ENCODE data around the gene R3HDM2.
"Not testable (repeated sequence)": the region's sequence is repeated elsewhere in the genome, so short reads cannot be mapped to it uniquely, and the experiment has no call there.

R3HDM2 gene

DNA sequence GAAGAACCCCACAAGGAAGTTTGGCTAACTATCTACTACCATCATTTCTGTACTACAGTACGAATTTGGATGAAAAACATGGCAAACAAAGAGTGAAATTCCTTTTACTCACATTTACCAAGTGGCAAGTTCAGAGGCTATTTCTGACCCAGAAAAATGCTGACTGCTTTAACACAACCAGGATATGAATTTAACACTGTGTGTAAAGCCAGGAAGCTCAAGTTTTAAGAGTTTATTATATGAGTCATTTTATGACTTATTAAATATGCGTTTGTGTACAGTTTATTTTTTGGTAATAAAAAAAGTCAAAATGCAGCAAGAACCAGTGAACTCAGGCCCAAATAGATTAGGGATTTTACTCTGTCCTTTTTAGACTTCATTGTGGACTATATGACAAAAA lies 121.4 kb downstream of the R3HDM2 start:
- WGBS (ENCODE audit: insufficient coverage): 90% methylated on average over 2 of the region's 2 CpGs

DNA sequence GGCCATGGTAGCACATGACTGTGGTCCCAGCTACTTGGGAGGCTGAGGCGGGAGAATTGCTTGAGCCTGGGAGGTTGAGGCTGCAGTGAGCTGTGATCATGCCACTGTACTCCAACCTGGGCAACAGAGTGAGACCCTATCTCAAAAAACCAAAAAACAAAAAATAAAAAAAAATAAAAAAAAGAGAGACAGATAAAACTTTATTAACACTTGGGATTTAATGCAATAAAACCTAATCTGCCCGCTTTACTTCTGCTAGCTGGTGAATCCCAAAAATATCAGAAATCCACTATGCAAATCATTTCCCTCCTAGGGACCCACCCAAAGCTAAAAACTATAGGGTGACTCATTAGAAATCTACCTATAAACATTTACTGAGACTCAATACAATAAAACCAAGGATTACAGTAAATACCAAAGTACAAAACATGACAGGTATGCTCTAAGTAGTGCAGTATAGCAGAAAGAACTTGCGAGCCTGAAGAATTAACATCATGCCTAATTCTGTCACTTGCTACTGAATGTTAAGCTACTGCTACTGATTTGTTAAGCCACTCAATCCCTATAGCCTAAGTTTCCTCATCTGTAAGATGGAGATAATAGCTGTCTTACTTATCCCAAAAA lies 129.8 kb downstream of the R3HDM2 start:
- POLR2A ChIA-PET: interaction anchor here (0.6 to 0.7 kb wide), 2 partner anchors 39 to 150 kb away, joined by 3 to 4 read pairs; no protein-coding TSS in a partner anchor
- H3K4me1 ChIP-seq (ENCODE audit: control extremely low read depth in 1 of 4, control insufficient read depth in 4 of 4, insufficient read depth in 4 of 4, low read length in 3 of 4): no peaks in the 10 kb centered on the region
- WGBS (ENCODE audit: insufficient coverage): 92% methylated on average over 2 of the region's 3 CpGs
- H3K27ac ChIP-seq (ENCODE audit: insufficient read depth in 1 of 2, low read depth in 1 of 2, low read length in 2 of 2, poor library complexity in 1 of 2, severe bottlenecking in 2 of 2): no peak overlapping the region
- CTCF ChIA-PET: interaction anchor here (1.0 to 27.1 kb wide), 5 partner anchors 9 to 149 kb away, joined by 3 to 518 read pairs (median 4); partner anchors contain the start of genes GLI1 and INHBE
- H3K36me3 ChIP-seq (ENCODE audit: control insufficient read depth in 4 of 4, insufficient read depth in 4 of 4, low read length in 3 of 4): peaks cover 24 to 57% (median 29%) of the 10 kb centered on the region in 4 experiments
- no peak for DNase-seq
- no peaks in the 10 kb centered on the region for H3K9me3 ChIP-seq (ENCODE audit: control extremely low read depth in 1 of 5, control insufficient read depth in 4 of 5, insufficient read depth in 2 of 5, low read depth in 1 of 5, low read length in 4 of 5)
- no peak overlapping the region for H3K4me3 ChIP-seq (ENCODE audit: control insufficient read depth in 1 of 7, extremely low read depth in 1 of 7, insufficient read depth in 4 of 7, low read depth in 2 of 7, low read length in 6 of 7)
- no peaks in the 10 kb centered on the region for H3K27me3 ChIP-seq (replicated peaks in 2 of 5; ENCODE audit: control insufficient read depth in 4 of 5, insufficient read depth in 5 of 5, low read length in 4 of 5)

More for the DNA sequence above, 121.4 kb downstream of the R3HDM2 start:
- H3K9me3 ChIP-seq (ENCODE audit: control extremely low read depth in 1 of 5, control insufficient read depth in 4 of 5, insufficient read depth in 2 of 5, low read depth in 1 of 5, low read length in 4 of 5): no peaks in the 10 kb centered on the region
- ChIA-PET CTCF (interaction anchor here (1.0 to 27.1 kb wide), 6 partner anchors 11 to 154 kb away, joined by 3 to 518 read pairs (median 4); partner anchors contain the start of genes GLI1 and INHBE), POLR2A (interaction anchor here (1.0 kb wide), 1 partner anchor 146 kb away, joined by 3 read pairs; the partner anchor contains the start of gene INHBE)
- H3K27me3 ChIP-seq (replicated peaks in 2 of 5; ENCODE audit: control insufficient read depth in 4 of 5, insufficient read depth in 5 of 5, low read length in 4 of 5): no peaks in the 10 kb centered on the region
- H3K4me3 ChIP-seq (ENCODE audit: control insufficient read depth in 1 of 7, extremely low read depth in 1 of 7, insufficient read depth in 4 of 7, low read depth in 2 of 7, low read length in 6 of 7): no peak overlapping the region
- H3K27ac ChIP-seq (ENCODE audit: insufficient read depth in 1 of 2, low read depth in 1 of 2, low read length in 2 of 2, poor library complexity in 1 of 2, severe bottlenecking in 2 of 2): no peak overlapping the region
- no peaks in the 10 kb centered on the region for H3K4me1 ChIP-seq (ENCODE audit: control extremely low read depth in 1 of 4, control insufficient read depth in 4 of 4, insufficient read depth in 4 of 4, low read length in 3 of 4)
- H3K36me3 ChIP-seq (ENCODE audit: control insufficient read depth in 4 of 4, insufficient read depth in 4 of 4, low read length in 3 of 4): peaks cover 3 to 15% (median 6%) of the 10 kb centered on the region in 4 experiments
- no peak for DNase-seq

DNA sequence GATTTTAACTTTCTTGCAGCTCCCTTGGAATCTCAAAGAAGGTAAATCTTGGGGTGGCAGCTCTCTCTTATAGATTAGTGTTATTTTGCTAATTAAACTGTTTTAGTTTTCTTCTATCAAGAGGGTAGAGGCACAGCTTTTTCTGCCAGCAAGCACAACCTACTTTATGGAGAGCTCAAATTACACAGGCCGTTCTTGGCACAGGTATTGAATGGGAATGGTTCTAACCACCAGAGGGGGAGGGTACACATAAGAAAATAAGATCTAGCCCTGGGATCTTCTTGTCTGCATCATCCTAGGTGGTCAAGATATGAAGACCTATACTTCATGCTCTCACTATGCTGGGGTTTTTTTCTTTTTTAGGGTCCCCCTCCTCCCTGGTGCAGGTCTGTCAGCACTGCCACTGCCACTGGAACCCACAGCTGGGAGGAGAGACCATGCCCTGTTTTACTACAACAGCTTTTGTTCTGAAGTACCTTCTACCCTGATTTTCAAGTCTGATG lies 131.3 kb downstream of the R3HDM2 start:
- ChIA-PET CTCF (interaction anchor here (0.9 to 27.1 kb wide), 4 partner anchors 8 to 151 kb away, joined by 3 to 518 read pairs (median 6); partner anchors contain the start of genes GLI1 and INHBE), POLR2A (no interaction called here)
- DNase-seq: no peak
- no peaks in the 10 kb centered on the region for H3K4me1 ChIP-seq (ENCODE audit: control extremely low read depth in 1 of 4, control insufficient read depth in 4 of 4, insufficient read depth in 4 of 4, low read length in 3 of 4)
- no peaks in the 10 kb centered on the region for H3K27me3 ChIP-seq (replicated peaks in 2 of 5; ENCODE audit: control insufficient read depth in 4 of 5, insufficient read depth in 5 of 5, low read length in 4 of 5)
- peaks cover 34 to 62% (median 36%) of the 10 kb centered on the region in 4 experiments for H3K36me3 ChIP-seq (ENCODE audit: control insufficient read depth in 4 of 4, insufficient read depth in 4 of 4, low read length in 3 of 4)
- no peaks in the 10 kb centered on the region for H3K9me3 ChIP-seq (ENCODE audit: control extremely low read depth in 1 of 5, control insufficient read depth in 4 of 5, insufficient read depth in 2 of 5, low read depth in 1 of 5, low read length in 4 of 5)
- 100% methylated on average over 1 of the region's 1 CpG for WGBS (ENCODE audit: insufficient coverage)
- no peak overlapping the region for H3K27ac ChIP-seq (ENCODE audit: insufficient read depth in 1 of 2, low read depth in 1 of 2, low read length in 2 of 2, poor library complexity in 1 of 2, severe bottlenecking in 2 of 2)
- no peak overlapping the region for H3K4me3 ChIP-seq (ENCODE audit: control insufficient read depth in 1 of 7, extremely low read depth in 1 of 7, insufficient read depth in 4 of 7, low read depth in 2 of 7, low read length in 6 of 7)

DNA sequence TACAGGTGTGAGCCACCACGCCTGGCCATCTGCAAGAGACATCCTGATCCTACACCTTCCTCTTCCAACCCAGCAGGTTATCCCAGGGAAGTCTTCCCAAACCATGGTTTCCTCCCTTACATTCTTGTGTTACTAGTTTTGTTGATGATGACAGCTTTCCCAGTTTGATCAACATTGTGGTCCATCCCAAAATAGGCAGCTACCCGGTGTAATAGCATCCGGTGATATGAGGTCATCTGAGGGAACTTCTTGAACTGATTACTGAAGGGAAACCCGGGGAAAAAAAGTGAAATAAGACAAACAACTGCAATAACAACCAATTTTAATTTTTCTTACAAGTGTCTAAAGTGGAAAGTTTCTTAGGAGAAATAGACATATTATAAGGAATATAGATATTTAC lies 134.6 kb downstream of the R3HDM2 start:
- Histone ChIP-seq H3K4me3 (ENCODE audit: control insufficient read depth in 1 of 7, extremely low read depth in 1 of 7, insufficient read depth in 4 of 7, low read depth in 2 of 7, low read length in 6 of 7) (no peak overlapping the region), H3K9me3 (ENCODE audit: control extremely low read depth in 1 of 5, control insufficient read depth in 4 of 5, insufficient read depth in 2 of 5, low read depth in 1 of 5, low read length in 4 of 5) (no peaks in the 10 kb centered on the region), H3K27me3 (replicated peaks in 2 of 5; ENCODE audit: control insufficient read depth in 4 of 5, insufficient read depth in 5 of 5, low read length in 4 of 5) (no peaks in the 10 kb centered on the region), H3K27ac (ENCODE audit: insufficient read depth in 1 of 2, low read depth in 1 of 2, low read length in 2 of 2, poor library complexity in 1 of 2, severe bottlenecking in 2 of 2) (no peak overlapping the region), H3K4me1 (ENCODE audit: control extremely low read depth in 1 of 4, control insufficient read depth in 4 of 4, insufficient read depth in 4 of 4, low read length in 3 of 4) (no peaks in the 10 kb centered on the region), H3K36me3 (ENCODE audit: control insufficient read depth in 4 of 4, insufficient read depth in 4 of 4, low read length in 3 of 4) (peaks cover 30 to 66% (median 42%) of the 10 kb centered on the region in 4 experiments)
- no peak for DNase-seq
- ChIA-PET CTCF (interaction anchor here (1.1 to 2.5 kb wide), 2 partner anchors 11 to 157 kb away, joined by 4 to 6 read pairs; no protein-coding TSS in a partner anchor), POLR2A (no interaction called here)
- no CpG with 5 or more reads among the region's 4 CpGs for WGBS (ENCODE audit: insufficient coverage)

DNA sequence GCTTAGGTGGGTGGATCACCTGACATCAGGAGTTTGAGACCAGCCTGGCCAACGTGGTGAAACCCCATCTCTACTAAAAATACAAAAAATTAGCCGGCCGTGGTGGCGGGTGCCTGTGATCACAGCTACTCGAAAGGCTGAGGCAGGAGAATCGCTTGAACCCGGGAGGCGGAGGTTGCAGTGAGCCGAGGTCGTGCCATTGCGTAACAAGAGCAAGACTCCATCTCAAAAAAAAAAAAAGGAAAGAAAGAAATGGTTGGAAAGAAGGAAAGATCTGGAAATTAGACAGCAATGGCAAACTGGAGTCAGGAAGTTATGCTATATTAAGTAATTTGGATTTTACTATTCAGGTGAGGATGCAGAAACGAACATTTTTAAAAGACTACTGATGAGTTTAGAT lies 148.8 kb downstream of the R3HDM2 start:
- H3K9me3 ChIP-seq (ENCODE audit: control extremely low read depth in 1 of 5, control insufficient read depth in 4 of 5, insufficient read depth in 2 of 5, low read depth in 1 of 5, low read length in 4 of 5); H3K4me1 ChIP-seq (ENCODE audit: control extremely low read depth in 1 of 4, control insufficient read depth in 4 of 4, insufficient read depth in 4 of 4, low read length in 3 of 4); H3K27ac ChIP-seq (ENCODE audit: insufficient read depth in 1 of 2, low read depth in 1 of 2, low read length in 2 of 2, poor library complexity in 1 of 2, severe bottlenecking in 2 of 2); H3K4me3 ChIP-seq (ENCODE audit: control insufficient read depth in 1 of 7, extremely low read depth in 1 of 7, insufficient read depth in 4 of 7, low read depth in 2 of 7, low read length in 6 of 7); H3K27me3 ChIP-seq (replicated peaks in 2 of 5; ENCODE audit: control insufficient read depth in 4 of 5, insufficient read depth in 5 of 5, low read length in 4 of 5); POLR2A ChIA-PET; DNase-seq: not testable (repeated sequence)
- CTCF ChIA-PET: interaction anchor here (1.8 to 2.3 kb wide), 3 partner anchors 8 to 11 kb away, joined by 5 to 9 read pairs (median 7); no protein-coding TSS in a partner anchor
- 94% methylated on average over 11 of the region's 12 CpGs for WGBS (ENCODE audit: insufficient coverage)
- H3K36me3 ChIP-seq (ENCODE audit: control insufficient read depth in 4 of 4, insufficient read depth in 4 of 4, low read length in 3 of 4): peaks cover 17 to 77% (median 41%) of the 10 kb centered on the region in 4 experiments

DNA sequence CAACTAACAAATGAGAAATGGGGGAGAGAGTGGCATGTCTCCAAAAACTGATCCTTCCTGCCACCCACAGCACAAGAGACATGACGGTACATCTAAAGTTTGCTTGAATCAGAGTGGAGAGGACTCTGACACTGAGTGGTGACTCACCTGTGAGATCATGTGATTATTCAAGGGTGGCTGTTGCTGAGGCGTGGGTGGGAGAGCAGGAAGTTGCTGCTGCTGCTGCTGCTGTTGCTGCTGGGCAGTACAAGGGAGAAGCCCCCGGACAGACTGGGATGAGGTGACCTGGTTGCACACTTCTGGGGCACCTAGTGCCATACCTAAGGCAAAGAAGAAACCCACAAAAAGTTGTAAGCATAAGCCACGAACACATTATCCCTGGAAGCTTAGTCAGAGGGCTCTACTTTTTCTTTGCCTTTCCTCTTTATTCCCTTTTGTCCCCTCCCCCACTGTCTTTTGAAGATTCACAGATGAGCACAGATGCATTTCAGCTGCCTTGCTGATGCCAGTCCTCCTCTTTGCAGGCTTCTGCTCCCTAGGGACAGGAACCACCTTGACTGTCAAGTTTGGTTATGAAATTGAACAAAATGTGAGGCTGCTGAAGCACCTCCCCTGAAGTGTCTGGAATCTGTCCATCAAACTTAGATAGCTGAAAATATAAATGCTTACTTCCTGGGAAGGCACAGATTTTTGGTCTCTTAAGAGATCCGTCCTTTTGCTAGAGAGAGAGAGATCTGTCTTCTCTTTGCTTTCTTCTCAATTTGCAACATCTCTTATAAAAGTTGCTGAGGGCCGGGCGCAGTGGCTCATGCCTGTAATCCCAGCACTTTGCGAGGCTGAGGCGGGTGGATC lies 150.4 kb downstream of the R3HDM2 start:
- Histone ChIP-seq H3K9me3 (ENCODE audit: control extremely low read depth in 1 of 5, control insufficient read depth in 4 of 5, insufficient read depth in 2 of 5, low read depth in 1 of 5, low read length in 4 of 5) (no peaks in the 10 kb centered on the region), H3K4me1 (ENCODE audit: control extremely low read depth in 1 of 4, control insufficient read depth in 4 of 4, insufficient read depth in 4 of 4, low read length in 3 of 4) (peaks cover 0 to 9% (median 6%) of the 10 kb centered on the region in 4 experiments), H3K4me3 (ENCODE audit: control insufficient read depth in 1 of 7, extremely low read depth in 1 of 7, insufficient read depth in 4 of 7, low read depth in 2 of 7, low read length in 6 of 7) (no peak overlapping the region), H3K27me3 (replicated peaks in 2 of 5; ENCODE audit: control insufficient read depth in 4 of 5, insufficient read depth in 5 of 5, low read length in 4 of 5) (no peaks in the 10 kb centered on the region), H3K27ac (ENCODE audit: insufficient read depth in 1 of 2, low read depth in 1 of 2, low read length in 2 of 2, poor library complexity in 1 of 2, severe bottlenecking in 2 of 2) (peak overlapping the region in 1 of 2 experiments; percentile 49), H3K36me3 (ENCODE audit: control insufficient read depth in 4 of 4, insufficient read depth in 4 of 4, low read length in 3 of 4) (peaks cover 12 to 67% (median 34%) of the 10 kb centered on the region in 4 experiments)
- peak; percentile 26 to 77 (median 68) for DNase-seq
- ChIA-PET CTCF (interaction anchor here (1.0 to 2.3 kb wide), 2 partner anchors 9 to 172 kb away, joined by 3 to 7 read pairs; no protein-coding TSS in a partner anchor), POLR2A (no interaction called here)
- 81% methylated on average over 6 of the region's 9 CpGs for WGBS (ENCODE audit: insufficient coverage)

All from common myeloid progenitor, CD34-positive (primary cell).